NCI-H1694 (cell line): ENCODE results near the gene IGSF9B.
A peak's percentile ranks its signal among the peaks of the same experiment; 100 is the strongest.

Source experiments
- DNase-seq: peaks from one replicate; lab custom pipeline; 2025; lab: John Stamatoyannopoulos, UW

The IGSF9B gene

DNA sequence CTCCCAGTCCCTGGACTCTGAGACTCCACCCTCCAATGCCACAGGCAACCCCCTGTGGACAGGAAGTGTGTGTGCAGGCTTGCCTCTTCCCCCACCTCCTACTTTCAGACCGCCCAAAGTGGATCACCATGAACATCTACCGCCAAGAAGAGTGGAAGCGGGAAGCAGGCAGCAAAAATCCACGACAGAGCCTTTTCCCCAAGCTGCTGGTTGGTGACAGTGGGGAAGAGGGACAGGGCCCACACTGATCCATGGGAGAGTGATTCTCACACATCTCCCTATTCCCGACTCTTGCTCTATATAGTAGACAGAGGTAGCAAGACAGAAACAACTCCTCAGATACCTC is 58.0 kb downstream of the IGSF9B start:
- DNase-seq: no peak

DNA sequence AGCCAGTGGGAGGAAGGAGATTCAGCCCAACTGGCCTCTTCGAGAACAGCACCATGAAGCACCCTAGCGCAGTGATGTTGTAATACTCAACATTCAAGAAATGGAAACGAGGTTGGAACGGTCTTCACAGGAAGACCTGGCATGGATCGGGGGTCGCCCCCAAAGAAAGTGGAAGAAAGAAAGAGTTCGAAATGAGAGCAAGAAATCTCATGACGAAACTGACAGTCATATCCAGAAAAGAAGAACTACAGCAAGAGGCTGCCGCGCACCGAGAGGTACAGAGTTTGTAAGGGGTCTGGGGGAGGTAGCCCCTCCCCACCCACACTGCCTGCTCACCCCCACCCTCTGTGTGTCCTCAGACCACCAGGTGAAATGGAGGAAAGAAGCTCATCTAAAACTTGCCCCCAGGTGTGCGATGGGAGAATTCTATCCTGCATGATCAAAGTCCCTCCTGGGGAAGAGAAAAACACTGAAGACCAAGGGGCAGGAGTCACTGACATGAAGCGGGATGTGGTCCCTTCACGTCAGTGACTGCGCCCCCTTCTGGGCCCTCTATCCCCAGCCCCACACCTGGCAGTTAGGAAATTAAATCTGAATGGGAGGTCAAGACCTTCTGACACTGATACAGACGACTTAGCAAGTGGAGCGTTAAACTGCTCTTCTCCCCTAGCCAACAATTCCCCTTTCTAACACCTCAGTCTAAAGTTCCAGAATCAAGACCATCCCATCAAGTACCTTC is 58.6 kb downstream of the IGSF9B start:
- no peak for DNase-seq

DNA sequence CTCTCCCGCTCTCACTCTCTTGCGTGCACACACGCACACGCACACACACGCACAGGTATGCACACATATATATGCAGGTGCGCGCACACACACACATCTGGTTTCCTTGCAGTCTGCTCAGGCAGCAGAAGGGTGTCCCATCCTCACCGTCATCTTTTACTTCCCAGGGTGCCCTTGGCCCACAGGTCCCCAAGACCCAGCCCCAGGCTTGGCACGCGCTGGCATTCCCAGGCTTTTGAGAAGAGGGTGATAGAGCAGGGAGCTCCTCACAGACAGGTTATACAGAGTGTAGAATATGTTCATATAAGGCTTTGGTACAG is 59.5 kb downstream of the IGSF9B start:
- no peak for DNase-seq

DNA sequence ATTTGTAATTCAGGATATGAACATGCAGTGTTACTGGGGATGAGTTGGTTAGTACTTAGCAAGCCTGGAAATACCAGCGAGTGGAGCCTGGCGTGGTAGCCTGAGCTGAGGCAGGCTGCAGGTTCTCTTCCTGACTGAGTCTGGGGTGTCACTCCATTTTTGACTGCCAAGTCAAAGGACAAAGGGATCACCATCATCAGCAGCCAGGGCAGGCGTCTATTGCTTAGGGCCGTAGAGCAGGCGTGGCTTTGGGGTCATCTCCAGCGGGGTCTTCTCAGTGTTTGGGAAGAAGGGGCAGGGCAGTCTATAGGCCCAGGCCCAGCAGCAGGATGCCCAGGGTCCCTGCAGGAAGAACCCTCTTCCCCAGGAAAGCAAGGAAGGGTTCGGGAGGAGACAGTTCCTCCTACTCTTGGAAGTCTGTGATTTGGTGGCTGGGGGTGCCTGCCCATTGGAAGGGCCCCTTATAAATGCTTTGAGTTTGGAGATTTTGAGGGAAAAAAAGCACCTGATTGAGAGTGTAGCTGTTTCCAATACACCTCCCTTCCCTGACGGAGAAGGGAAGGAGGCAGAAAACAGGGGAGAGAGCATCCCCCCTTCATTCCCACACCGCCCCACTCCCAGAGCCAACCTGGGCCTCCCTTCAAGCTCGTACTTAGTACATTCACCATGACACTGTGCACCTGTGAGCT is 60.0 kb downstream of the IGSF9B start:
- DNase-seq: no peak

DNA sequence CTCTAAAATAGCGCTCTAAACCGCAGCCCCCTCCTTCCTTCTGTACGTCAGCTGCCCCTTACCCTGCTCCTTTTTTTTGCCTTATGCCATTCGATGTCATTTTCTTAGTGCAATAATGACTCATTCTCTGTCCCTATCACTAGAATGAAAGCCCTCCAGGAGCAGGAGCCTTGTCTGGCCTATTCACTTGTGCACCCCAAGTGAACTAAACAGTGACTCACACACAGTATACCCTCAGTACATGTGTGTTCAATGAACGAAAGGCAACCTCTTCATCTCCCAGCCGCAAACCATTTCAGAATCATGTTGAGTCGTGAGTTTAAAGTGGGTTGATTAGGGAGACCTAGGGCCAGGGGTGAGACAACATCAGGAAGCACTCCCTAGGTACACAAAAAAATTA is 60.7 kb downstream of the IGSF9B start:
- DNase-seq: no peak

DNA sequence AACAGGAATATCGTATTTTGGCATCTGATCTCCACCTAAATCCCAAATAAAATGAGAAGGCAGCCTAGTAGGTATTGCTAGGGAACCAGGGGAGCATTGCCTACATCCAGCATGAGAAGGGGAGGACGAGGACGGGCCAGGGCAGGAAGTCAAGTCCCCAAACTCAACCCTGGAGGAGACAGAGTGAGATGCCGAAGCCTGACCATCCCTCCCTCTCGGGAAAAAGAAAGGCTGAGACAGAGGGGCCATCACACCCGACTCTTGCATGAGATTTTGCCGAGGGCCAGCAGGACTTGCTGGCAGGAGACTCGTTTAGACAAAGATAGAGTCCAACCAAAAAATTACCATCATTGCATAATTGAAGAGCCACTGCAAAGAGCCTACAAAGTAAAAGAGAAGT is 61.2 kb downstream of the IGSF9B start:
- DNase-seq: no peak

DNA sequence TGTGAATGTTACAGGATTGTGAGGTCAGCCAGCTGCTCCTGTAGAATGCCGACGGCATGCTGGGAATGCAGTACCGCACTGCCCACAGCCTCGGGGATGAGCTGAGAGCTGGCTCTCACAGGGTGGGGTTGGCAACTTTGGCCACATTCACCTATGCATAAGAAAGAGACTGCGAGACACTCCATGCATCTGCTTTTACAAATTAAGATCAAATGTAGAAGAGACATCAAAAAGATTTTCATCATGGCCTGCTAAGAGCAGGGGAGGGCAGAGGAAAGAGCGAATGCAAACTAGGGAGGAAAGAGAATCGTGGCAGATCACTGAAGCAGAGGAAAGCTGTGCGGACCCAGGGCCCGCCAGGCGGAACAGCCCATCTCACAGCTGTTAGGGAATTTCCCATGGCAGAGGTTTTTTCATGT is 61.7 kb downstream of the IGSF9B start:
- DNase-seq: peak; percentile 5

DNA sequence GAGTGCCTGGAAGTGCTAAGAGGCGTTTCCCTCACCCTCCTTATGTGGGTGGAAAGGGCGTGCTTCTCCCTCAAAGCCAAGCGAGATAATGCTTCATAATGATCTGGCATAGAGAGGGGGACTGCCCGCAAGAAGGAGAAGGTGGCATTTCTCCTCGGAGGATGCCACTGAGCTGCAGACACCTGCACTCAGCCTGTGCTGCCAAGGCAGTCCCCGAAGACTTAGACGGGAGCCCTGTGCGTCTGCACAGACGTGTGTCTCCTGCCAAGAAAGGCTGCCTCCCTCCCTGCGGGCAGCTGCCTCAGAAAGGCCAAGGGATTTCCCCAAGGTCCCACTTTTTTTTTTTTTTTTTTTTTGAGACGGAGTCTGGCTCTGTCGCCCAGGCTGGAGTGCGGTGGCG is 63.4 kb downstream of the IGSF9B start:
- DNase-seq: no peak

DNA sequence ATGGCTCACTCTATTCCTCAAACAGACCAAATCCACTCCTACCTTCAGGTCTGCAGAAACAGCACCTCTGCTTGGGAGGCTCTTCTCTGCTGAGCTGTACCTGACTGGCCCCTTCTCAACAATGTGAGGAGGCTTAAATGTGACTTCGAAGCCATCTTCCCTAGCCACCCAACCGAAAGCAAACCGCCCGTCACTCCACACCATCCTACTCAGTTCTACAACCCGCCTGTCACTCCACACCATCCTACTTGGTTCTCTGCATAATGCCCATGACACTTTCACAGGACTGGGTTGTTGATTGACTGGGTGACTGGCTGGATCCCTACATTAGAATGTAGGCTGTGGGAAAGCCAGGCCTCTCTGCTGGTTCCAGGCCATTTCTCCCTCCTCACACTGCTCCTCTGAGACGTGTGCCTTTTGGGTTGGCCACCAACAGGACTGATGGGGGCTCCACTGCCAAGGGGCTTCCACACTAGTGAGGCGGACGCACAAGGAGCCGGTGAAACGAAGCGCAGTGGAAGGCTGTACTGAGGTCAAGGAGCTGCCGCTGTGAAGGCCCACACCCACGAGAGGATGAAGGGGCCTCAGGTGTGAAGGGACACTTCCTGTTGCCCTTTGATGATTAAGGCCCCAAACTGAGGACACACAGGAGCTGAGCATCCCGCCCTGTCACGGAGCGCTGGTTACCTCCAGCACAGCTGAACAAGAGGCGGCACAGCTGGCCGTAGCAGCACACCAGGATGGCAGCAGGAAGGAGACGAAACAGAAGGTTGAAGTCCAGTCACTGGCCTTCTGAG is 64.0 kb downstream of the IGSF9B start:
- DNase-seq: no peak

DNA sequence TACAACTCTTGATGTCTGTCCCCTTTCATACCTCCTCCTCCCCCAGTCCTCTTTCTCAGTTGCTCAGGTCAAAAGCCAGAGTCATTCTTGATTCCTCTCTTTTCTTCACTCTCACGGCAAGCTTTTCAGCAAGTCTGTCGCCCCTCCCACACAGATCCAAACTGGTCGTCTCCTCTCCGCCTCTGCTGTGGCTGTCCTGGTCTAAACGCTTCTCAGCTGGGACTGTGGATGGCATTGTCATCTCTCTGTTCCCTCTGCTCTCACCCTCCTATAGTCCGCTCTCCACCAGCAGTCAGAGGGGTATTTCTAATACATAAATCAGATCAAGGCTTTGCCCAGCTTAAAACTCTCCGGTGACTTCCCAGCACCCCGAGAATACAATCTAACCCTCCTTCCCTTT is 64.6 kb downstream of the IGSF9B start:
- DNase-seq: no peak

DNA sequence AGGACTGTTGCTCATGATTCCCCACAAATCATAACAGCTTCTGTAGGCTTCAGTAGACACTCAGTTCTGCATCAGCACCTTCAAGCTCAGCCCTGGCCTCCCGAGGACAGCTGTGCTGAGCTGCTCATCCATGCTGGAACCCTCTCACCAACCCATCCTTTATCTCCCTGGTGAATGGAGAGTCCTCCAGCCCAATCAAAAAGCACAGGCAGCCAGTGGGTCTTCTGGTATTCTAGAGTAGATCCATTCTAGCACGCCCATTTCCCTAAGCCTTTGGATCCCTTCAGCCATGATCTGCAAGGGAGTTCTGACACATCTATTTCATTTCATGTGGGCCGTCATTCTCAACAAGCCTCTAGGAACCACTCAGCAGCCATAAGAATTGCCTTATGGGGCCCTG is 66.9 kb downstream of the IGSF9B start:
- no peak for DNase-seq

DNA sequence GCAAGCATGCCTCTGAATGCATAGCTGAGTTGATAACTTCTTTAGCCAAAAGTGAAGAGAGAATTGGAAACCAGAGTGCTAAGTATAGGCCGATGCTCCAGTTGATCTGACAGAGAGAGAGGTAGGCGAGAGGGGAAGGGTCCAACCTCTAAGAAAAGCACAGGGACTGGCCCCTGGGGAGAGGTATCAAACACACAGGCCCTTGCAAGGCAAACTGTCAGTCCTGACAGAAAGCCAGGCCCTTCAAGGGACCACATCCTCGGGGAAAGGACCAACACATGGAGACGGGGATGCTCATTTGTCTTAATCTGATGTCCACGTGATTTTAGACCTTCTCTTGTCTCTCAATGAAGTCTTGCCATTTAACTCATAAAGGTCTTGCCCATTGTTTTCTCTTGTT is 67.6 kb downstream of the IGSF9B start:
- DNase-seq: no peak

DNA sequence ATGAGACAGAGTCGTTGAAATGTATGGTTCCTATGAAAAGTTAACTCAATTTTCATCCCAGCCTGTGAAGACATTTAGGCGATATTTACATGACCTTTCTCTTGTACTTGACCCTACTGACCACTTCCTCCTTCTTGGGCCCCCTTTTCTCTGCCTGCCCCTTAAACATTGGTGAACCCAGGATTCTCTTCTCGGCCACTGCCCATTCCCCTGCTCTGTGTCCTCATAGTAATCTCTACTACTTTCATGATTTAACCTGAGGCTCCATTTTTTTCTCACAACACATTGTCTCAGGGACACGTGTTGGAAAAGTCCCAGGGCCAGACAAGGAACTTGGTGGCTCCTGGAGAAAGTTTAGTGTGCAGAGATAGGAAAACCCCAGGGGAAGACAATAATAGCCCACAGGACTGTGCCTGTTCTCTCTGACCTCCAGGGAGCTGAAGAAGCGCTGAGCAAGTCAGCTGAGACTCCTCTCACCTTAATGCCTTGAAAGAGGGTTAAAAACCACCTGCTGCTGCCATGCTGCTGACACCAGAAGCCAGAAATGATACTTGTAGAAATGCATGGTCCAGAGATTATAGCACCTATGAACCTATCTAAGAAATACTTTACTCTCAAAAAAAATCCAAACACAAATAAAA is 69.0 kb downstream of the IGSF9B start:
- no peak for DNase-seq

DNA sequence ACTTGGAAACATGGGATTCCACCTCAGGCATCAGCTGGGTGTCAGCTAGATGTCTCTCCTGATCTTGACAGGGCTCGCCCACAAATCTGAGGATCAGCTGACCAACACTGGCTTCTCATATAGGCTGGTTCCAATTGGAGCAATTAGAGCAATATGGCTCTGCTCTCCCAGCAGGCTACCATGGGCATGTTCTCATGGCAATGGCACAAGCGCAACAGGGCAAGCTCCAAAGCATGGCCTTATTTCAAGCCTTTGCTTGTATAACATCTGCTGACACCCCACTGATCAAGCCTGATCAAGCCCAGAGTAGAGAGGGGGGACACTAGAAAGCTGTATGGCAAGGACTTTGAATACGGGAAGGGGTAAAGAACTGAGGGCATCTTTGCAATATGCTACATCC is 70.7 kb downstream of the IGSF9B start:
- DNase-seq: no peak

DNA sequence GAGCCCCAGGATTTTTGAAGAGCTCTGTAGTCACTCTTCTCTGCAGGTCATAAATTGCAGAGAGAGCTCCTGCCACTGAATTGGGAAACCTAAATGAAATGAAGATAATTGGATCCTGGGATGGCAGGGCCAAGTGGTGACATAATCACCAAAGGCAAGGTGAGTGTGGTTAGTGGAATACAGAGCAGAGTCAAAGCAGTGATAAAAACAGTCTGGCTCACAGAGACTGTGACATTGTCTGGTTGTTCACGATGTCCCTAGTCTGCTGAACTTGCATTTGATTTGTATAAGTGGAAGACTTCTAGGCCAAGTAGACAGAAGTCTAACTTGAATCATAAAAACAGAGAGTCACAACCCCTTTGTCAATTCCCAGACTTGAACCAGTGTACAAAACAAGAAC is 84.6 kb downstream of the IGSF9B start:
- DNase-seq: no peak

DNA sequence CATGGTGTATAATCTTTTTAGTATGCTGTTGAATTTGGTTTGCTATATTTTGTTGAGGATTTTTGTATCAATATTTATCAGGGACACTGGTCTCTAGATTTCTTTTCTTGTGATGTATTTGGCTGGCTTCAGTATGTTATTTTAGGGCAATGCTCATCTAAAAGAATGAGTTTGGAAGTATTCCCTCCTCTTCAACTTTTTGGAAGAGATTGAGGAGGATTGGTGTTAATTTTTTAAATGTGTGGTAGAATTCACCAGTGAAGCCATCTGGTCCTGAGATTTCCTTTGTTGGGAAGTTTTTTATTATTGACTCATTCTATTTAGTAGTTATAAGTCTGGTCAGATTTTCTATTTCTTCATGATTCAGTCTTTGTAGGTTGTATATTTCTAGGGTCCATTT is 89.3 kb downstream of the IGSF9B start:
- no peak for DNase-seq

DNA sequence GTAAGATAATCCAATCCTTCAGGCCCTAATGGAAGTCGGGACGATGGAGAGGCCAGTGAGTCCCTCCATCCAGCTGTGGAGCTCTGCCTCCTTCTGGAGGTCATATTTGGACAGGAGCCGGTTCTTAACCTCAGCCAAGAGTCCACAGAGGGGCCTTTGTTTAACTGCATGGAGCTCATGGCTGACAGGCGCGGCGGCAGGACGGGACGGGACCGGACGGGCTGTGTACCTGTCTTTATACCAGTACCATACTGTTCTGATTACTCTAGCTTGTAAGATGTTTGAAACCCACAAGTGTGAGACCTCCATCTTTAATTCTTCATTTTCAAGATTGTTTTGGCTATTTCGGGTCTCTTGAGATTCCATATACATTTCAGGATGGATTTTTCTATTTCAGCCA is 91.3 kb downstream of the IGSF9B start:
- no peak for DNase-seq

DNA sequence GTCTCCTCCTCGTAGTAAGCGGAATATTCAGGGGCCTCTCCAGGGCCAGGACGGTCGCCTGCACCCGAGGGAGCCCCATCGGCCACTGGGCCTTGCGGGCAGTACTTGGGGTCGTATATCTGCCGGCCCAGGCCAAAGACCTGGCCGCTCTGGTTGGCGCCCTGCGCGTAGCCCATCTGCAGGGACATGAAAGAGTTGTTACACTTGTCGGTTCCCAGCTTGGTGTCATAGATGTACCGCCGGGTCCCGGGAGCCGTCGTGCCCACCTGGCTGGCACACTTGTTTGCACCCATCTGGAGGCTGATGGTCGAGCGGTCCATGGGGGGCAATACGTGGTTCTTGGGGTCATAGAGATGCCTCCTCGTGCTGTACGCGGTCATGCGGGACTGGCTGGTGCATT is 92.0 kb downstream of the IGSF9B start:
- no peak for DNase-seq

DNA sequence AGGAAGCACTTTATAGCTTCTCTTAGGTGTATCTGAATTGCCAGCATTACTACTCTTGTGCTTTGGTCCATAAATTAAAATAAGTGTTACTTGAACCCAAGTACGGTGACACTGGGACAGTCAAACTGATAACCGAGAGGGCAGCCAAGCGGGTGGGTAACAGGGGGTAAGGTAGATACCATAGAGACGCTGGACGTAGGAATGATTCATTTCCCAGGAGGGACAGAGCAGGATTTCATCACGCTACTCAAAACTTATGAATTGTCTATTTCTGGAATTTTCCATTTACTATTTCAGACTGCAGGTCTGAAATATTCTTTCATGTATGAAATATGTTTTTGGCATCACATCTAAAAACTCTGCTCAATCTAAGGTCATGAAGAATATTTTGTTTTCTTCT is 96.6 kb downstream of the IGSF9B start:
- no peak for DNase-seq
